WTC11 (cell line): ENCODE measurements around the gene C2orf72. TPM values are rescaled to one million over a fixed set of nuclear protein-coding genes. Genes with fewer than 3 reads are reported as not detected.

ENCODE experiments used
- ATAC-seq: fragments of 200-7000 bp; cut with Tn5 transposase; 2 replicates; pipeline ENCODE4 v1.10.0; 2021; ENCODE audit warnings: mild to moderate bottlenecking, moderate library complexity
- CTCF ChIA-PET: fragments of 300-600 bp; sonication (Branson Sonifier 250); formaldehyde crosslinking; loops from one replicate; lab custom pipeline; 2021; ENCODE audit warnings: antibody characterized with exemption; lab: Charles Lee
- POLR2A ChIA-PET: fragments of 350-600 bp; sonication (Branson Sonifier 250); formaldehyde crosslinking; loops from one replicate; lab custom pipeline; 2021; ENCODE audit warnings: antibody characterized with exemption; lab: Charles Lee
- DNase-seq: peaks from one replicate; pipeline ENCODE4 v3.0.0; 2021; ENCODE audit warnings: low spot score
- H3K27ac Mint-ChIP-seq: 2 replicates; pipeline ENCODE4 v1.8.0; 2021; ENCODE audit warnings: mixed read lengths
- H3K27me3 Mint-ChIP-seq: 2 replicates; pipeline ENCODE4 v1.8.0; 2021; ENCODE audit warnings: low read depth, mild to moderate bottlenecking, moderate library complexity, mixed read lengths
- H3K36me3 Mint-ChIP-seq: 2 replicates; pipeline ENCODE4 v1.8.0; 2021; ENCODE audit warnings: mixed read lengths
- H3K4me1 Mint-ChIP-seq: 2 replicates; pipeline ENCODE4 v1.8.0; 2022; ENCODE audit warnings: mixed read lengths
- H3K4me3 Mint-ChIP-seq: 2 replicates; pipeline ENCODE4 v1.8.0; 2021; ENCODE audit warnings: mild to moderate bottlenecking, moderate library complexity, mixed read lengths
- H3K9me3 Mint-ChIP-seq: 2 replicates; pipeline ENCODE4 v1.8.0; 2021; ENCODE audit warnings: mixed read lengths
- ATF1 ChIP-seq: sonication (generic); formaldehyde crosslinking; IDR thresholded peaks from 2 replicates; pipeline ENCODE4 v1.8.1; 2023; ENCODE audit warnings: mild to moderate bottlenecking, moderate library complexity, missing genetic modification reagents
- CREM ChIP-seq: sonication (generic); formaldehyde crosslinking; IDR thresholded peaks from 2 replicates; pipeline ENCODE4 v1.8.1; 2022; ENCODE audit warnings: mild to moderate bottlenecking, missing genetic modification reagents, moderate library complexity
- JUN ChIP-seq: sonication (generic); formaldehyde crosslinking; IDR thresholded peaks from 2 replicates; pipeline ENCODE4 v1.8.0; 2023; ENCODE audit warnings: mild to moderate bottlenecking, missing genetic modification reagents
- NFATC4 ChIP-seq: fragments of 250-450 bp; sonication (Bioruptor Pico); IDR thresholded peaks from 2 replicates; pipeline ENCODE4 v1.9.0; 2021; ENCODE audit warnings: mild to moderate bottlenecking
- RELA ChIP-seq: sonication (generic); formaldehyde crosslinking; IDR thresholded peaks from 2 replicates; pipeline ENCODE4 v1.8.1; 2022; ENCODE audit warnings: missing genetic modification reagents, mild to moderate bottlenecking, borderline replicate concordance
- SMAD3 ChIP-seq: sonication (generic); formaldehyde crosslinking; IDR thresholded peaks from 2 replicates; pipeline ENCODE4 v1.8.0; 2022; ENCODE audit warnings: missing genetic modification reagents, mild to moderate bottlenecking, borderline replicate concordance
- ZBTB21 ChIP-seq: sonication (generic); formaldehyde crosslinking; IDR thresholded peaks from 2 replicates; pipeline ENCODE4 v1.8.1; 2023; ENCODE audit warnings: mild to moderate bottlenecking, missing genetic modification reagents, borderline replicate concordance
- ZNF396 ChIP-seq: fragments of 250-450 bp; sonication (Bioruptor Pico); IDR thresholded peaks from 2 replicates; pipeline ENCODE4 v1.8.0; 2021; ENCODE audit warnings: mild to moderate bottlenecking, moderate library complexity, borderline replicate concordance
- total RNA-seq: library from RNA; stranded (reverse); gene quantifications from 3 replicates; pipeline ENCODE4 v1.2.3, GENCODE V29; 2021
- TF ChIP-seq, protein P1 (sequence below): sonication (generic); formaldehyde crosslinking; IDR thresholded peaks from 2 replicates; pipeline ENCODE4 v1.8.0; 2022; ENCODE audit warnings: mild to moderate bottlenecking, missing genetic modification reagents
- TF ChIP-seq, protein P2 (sequence below): fragments of 250-450 bp; sonication (Bioruptor Pico); IDR thresholded peaks from 2 replicates; pipeline ENCODE4 v1.9.0; 2021; ENCODE audit warnings: mild to moderate bottlenecking
- TF ChIP-seq, protein P3 (sequence below): fragments of 250-450 bp; sonication (Bioruptor Pico); IDR thresholded peaks from 2 replicates; pipeline ENCODE4 v1.8.0; 2021; ENCODE audit warnings: mild to moderate bottlenecking
- TF ChIP-seq, protein P4 (sequence below): sonication (generic); formaldehyde crosslinking; IDR thresholded peaks from 2 replicates; pipeline ENCODE4 v1.8.1; 2023; ENCODE audit warnings: mild to moderate bottlenecking, missing genetic modification reagents, moderate library complexity
- TF ChIP-seq, protein P5 (sequence below): sonication (generic); formaldehyde crosslinking; IDR thresholded peaks from 2 replicates; pipeline ENCODE4 v1.8.0; 2023; ENCODE audit warnings: missing genetic modification reagents, mild to moderate bottlenecking, borderline replicate concordance
- TF ChIP-seq, protein P6 (sequence below): fragments of 250-450 bp; sonication (Bioruptor Pico); IDR thresholded peaks from 2 replicates; pipeline ENCODE4 v1.9.0; 2021; ENCODE audit warnings: mild to moderate bottlenecking, borderline replicate concordance
- TF ChIP-seq, protein P7 (sequence below): sonication (generic); formaldehyde crosslinking; IDR thresholded peaks from 2 replicates; pipeline ENCODE4 v1.8.0; 2022; ENCODE audit warnings: missing genetic modification reagents

The C2orf72 gene
- total RNA-seq, 1 experiment from 2014 or later: 1.7 TPM

DNA sequence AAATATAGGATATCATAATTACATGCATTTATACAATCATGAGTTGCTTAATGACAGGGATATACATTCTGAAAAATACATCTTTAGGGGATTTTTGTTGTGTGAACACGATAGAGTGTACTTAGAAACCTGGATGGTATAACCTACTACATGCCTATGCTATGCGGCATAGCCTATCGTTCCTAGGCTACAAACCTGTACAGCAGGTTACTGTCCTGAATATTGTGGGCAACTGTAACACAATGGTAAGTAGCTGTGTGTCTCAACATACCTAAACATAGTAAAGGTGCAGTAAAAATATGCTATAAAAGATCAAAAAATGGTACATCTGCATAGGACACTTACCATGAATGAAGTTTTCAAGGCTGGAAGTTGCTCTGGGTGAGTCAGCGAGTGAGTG lies 6.5 kb downstream of the C2orf72 start:
- ChIA-PET CTCF (interaction anchor here (0.6 to 1.1 kb wide), 2 partner anchors 9 to 108 kb away, joined by 3 to 11 read pairs; no protein-coding TSS in a partner anchor), POLR2A (no interaction called here)
- DNase-seq: no peak
- Mint-ChIP-seq H3K36me3 (no peaks in the 10 kb centered on the region), H3K4me3 (no peak overlapping the region), H3K4me1 (peaks cover 7% of the 10 kb centered on the region), H3K27me3 (peaks cover 28% of the 10 kb centered on the region), H3K9me3 (no peaks in the 10 kb centered on the region)
- no peak for ATAC-seq
- TF ChIP-seq NFATC4 (no peak), CREM (CRISPR knock-in tag) (no peak), SMAD3 (CRISPR knock-in tag) (no peak), JUN (CRISPR knock-in tag) (no peak)
- TF ChIP-seq, protein P1, sequence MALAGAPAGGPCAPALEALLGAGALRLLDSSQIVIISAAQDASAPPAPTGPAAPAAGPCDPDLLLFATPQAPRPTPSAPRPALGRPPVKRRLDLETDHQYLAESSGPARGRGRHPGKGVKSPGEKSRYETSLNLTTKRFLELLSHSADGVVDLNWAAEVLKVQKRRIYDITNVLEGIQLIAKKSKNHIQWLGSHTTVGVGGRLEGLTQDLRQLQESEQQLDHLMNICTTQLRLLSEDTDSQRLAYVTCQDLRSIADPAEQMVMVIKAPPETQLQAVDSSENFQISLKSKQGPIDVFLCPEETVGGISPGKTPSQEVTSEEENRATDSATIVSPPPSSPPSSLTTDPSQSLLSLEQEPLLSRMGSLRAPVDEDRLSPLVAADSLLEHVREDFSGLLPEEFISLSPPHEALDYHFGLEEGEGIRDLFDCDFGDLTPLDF (CRISPR knock-in tag): no peak
- TF ChIP-seq, protein P2, sequence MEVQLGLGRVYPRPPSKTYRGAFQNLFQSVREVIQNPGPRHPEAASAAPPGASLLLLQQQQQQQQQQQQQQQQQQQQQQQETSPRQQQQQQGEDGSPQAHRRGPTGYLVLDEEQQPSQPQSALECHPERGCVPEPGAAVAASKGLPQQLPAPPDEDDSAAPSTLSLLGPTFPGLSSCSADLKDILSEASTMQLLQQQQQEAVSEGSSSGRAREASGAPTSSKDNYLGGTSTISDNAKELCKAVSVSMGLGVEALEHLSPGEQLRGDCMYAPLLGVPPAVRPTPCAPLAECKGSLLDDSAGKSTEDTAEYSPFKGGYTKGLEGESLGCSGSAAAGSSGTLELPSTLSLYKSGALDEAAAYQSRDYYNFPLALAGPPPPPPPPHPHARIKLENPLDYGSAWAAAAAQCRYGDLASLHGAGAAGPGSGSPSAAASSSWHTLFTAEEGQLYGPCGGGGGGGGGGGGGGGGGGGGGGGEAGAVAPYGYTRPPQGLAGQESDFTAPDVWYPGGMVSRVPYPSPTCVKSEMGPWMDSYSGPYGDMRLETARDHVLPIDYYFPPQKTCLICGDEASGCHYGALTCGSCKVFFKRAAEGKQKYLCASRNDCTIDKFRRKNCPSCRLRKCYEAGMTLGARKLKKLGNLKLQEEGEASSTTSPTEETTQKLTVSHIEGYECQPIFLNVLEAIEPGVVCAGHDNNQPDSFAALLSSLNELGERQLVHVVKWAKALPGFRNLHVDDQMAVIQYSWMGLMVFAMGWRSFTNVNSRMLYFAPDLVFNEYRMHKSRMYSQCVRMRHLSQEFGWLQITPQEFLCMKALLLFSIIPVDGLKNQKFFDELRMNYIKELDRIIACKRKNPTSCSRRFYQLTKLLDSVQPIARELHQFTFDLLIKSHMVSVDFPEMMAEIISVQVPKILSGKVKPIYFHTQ (CRISPR knock-in tag): no peak
- TF ChIP-seq, protein P3, sequence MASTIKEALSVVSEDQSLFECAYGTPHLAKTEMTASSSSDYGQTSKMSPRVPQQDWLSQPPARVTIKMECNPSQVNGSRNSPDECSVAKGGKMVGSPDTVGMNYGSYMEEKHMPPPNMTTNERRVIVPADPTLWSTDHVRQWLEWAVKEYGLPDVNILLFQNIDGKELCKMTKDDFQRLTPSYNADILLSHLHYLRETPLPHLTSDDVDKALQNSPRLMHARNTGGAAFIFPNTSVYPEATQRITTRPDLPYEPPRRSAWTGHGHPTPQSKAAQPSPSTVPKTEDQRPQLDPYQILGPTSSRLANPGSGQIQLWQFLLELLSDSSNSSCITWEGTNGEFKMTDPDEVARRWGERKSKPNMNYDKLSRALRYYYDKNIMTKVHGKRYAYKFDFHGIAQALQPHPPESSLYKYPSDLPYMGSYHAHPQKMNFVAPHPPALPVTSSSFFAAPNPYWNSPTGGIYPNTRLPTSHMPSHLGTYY (CRISPR knock-in tag): no peak
- TF ChIP-seq, protein P4, sequence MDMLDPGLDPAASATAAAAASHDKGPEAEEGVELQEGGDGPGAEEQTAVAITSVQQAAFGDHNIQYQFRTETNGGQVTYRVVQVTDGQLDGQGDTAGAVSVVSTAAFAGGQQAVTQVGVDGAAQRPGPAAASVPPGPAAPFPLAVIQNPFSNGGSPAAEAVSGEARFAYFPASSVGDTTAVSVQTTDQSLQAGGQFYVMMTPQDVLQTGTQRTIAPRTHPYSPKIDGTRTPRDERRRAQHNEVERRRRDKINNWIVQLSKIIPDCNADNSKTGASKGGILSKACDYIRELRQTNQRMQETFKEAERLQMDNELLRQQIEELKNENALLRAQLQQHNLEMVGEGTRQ (CRISPR knock-in tag): no peak
- TF ChIP-seq, all 79 proteins: peak for 0
- H3K27ac Mint-ChIP-seq: no peak overlapping the region

DNA sequence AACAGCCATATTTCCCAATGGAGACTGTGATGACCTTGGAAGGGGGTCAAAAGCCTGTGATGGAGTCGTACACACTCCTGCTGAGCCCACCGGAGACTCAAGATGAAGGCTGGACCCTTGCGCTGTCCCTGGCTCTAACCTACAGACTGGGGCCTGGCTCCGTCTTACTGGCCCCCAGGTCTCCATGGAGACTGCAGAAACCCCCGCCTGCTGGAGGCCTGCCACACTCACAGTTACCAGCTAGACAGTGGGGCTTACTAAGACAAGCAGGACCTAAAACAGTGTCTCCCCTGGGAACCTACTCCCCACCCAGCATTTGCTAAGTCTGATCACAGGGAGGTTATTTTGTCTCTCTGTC lies 9.6 kb downstream of the C2orf72 start:
- no peak overlapping the region for H3K27ac Mint-ChIP-seq
- CTCF ChIA-PET: no interaction called here
- no peak overlapping the region for H3K4me3 Mint-ChIP-seq
- peak; percentile 48 for ATAC-seq
- H3K36me3 Mint-ChIP-seq: no peaks in the 10 kb centered on the region
- peaks cover 16% of the 10 kb centered on the region for H3K27me3 Mint-ChIP-seq
- no peaks in the 10 kb centered on the region for H3K4me1 Mint-ChIP-seq
- H3K9me3 Mint-ChIP-seq: no peaks in the 10 kb centered on the region
- POLR2A ChIA-PET: no interaction called here
- no peak for TF ChIP-seq ZBTB21 (CRISPR knock-in tag)
- TF ChIP-seq ZNF396 (CRISPR knock-in tag): no peak
- TF ChIP-seq, protein P5, sequence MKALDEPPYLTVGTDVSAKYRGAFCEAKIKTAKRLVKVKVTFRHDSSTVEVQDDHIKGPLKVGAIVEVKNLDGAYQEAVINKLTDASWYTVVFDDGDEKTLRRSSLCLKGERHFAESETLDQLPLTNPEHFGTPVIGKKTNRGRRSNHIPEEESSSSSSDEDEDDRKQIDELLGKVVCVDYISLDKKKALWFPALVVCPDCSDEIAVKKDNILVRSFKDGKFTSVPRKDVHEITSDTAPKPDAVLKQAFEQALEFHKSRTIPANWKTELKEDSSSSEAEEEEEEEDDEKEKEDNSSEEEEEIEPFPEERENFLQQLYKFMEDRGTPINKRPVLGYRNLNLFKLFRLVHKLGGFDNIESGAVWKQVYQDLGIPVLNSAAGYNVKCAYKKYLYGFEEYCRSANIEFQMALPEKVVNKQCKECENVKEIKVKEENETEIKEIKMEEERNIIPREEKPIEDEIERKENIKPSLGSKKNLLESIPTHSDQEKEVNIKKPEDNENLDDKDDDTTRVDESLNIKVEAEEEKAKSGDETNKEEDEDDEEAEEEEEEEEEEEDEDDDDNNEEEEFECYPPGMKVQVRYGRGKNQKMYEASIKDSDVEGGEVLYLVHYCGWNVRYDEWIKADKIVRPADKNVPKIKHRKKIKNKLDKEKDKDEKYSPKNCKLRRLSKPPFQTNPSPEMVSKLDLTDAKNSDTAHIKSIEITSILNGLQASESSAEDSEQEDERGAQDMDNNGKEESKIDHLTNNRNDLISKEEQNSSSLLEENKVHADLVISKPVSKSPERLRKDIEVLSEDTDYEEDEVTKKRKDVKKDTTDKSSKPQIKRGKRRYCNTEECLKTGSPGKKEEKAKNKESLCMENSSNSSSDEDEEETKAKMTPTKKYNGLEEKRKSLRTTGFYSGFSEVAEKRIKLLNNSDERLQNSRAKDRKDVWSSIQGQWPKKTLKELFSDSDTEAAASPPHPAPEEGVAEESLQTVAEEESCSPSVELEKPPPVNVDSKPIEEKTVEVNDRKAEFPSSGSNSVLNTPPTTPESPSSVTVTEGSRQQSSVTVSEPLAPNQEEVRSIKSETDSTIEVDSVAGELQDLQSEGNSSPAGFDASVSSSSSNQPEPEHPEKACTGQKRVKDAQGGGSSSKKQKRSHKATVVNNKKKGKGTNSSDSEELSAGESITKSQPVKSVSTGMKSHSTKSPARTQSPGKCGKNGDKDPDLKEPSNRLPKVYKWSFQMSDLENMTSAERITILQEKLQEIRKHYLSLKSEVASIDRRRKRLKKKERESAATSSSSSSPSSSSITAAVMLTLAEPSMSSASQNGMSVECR (CRISPR knock-in tag): no peak
- TF ChIP-seq RELA: no peak
- TF ChIP-seq ATF1 (CRISPR knock-in tag): no peak
- TF ChIP-seq, protein P6, sequence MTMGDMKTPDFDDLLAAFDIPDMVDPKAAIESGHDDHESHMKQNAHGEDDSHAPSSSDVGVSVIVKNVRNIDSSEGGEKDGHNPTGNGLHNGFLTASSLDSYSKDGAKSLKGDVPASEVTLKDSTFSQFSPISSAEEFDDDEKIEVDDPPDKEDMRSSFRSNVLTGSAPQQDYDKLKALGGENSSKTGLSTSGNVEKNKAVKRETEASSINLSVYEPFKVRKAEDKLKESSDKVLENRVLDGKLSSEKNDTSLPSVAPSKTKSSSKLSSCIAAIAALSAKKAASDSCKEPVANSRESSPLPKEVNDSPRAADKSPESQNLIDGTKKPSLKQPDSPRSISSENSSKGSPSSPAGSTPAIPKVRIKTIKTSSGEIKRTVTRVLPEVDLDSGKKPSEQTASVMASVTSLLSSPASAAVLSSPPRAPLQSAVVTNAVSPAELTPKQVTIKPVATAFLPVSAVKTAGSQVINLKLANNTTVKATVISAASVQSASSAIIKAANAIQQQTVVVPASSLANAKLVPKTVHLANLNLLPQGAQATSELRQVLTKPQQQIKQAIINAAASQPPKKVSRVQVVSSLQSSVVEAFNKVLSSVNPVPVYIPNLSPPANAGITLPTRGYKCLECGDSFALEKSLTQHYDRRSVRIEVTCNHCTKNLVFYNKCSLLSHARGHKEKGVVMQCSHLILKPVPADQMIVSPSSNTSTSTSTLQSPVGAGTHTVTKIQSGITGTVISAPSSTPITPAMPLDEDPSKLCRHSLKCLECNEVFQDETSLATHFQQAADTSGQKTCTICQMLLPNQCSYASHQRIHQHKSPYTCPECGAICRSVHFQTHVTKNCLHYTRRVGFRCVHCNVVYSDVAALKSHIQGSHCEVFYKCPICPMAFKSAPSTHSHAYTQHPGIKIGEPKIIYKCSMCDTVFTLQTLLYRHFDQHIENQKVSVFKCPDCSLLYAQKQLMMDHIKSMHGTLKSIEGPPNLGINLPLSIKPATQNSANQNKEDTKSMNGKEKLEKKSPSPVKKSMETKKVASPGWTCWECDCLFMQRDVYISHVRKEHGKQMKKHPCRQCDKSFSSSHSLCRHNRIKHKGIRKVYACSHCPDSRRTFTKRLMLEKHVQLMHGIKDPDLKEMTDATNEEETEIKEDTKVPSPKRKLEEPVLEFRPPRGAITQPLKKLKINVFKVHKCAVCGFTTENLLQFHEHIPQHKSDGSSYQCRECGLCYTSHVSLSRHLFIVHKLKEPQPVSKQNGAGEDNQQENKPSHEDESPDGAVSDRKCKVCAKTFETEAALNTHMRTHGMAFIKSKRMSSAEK (CRISPR knock-in tag): no peak
- TF ChIP-seq, protein P7, sequence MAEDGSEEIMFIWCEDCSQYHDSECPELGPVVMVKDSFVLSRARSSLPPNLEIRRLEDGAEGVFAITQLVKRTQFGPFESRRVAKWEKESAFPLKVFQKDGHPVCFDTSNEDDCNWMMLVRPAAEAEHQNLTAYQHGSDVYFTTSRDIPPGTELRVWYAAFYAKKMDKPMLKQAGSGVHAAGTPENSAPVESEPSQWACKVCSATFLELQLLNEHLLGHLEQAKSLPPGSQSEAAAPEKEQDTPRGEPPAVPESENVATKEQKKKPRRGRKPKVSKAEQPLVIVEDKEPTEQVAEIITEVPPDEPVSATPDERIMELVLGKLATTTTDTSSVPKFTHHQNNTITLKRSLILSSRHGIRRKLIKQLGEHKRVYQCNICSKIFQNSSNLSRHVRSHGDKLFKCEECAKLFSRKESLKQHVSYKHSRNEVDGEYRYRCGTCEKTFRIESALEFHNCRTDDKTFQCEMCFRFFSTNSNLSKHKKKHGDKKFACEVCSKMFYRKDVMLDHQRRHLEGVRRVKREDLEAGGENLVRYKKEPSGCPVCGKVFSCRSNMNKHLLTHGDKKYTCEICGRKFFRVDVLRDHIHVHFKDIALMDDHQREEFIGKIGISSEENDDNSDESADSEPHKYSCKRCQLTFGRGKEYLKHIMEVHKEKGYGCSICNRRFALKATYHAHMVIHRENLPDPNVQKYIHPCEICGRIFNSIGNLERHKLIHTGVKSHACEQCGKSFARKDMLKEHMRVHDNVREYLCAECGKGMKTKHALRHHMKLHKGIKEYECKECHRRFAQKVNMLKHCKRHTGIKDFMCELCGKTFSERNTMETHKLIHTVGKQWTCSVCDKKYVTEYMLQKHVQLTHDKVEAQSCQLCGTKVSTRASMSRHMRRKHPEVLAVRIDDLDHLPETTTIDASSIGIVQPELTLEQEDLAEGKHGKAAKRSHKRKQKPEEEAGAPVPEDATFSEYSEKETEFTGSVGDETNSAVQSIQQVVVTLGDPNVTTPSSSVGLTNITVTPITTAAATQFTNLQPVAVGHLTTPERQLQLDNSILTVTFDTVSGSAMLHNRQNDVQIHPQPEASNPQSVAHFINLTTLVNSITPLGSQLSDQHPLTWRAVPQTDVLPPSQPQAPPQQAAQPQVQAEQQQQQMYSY (CRISPR knock-in tag): no peak
- TF ChIP-seq, all 79 proteins: peak for 0
- no peak for DNase-seq
